Measurements from ENCODE around the gene ANO7. TPM values are rescaled to one million over a fixed set of nuclear protein-coding genes. Genes with fewer than 3 reads are reported as not detected.

Gene ANO7
- total RNA-seq, 1 experiment from 2014 or later: 5.2 TPM

DNA sequence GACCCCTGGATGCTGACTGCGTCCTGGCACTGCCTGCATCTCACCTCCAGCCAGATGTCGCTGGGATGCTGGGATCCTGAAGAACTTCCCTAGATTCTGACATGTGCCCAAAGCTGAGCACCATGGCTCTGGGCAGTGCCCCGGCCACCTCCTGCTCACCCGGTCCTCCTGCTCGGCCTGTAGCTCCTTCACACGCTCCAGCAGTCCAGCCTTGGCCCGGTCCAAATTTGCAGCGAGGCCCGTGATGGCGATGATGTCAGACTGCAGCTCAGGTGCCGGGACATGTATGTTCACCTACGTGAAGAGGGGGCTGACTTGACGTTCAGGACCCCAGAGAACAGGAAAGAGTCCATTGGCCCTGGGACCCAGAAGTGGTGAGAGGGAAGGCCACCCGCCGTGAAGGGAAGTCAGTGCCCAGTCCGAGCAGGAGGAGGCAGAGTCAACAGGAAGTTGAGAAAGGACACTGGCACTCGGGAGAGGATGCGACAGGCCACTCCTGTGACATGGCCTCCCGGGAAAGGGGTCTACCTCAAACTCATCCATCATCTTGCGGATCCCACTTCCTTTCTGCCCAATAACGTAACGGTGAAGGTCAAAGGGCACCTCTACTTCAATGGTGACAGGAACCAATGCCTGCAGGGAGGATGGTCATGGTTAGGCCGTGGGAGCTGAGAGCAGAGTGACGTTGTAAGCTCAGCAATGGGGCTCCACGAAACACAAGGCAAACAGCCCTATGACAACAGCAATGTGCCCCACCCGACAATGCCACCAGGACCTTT is 46.7 kb downstream of the ANO7 start:
- Mint-ChIP-seq H3K27ac (peak overlapping the region in 1 of 3 experiments; percentile 53; a peak in 2 of 7 replicates), H3K4me1 (no peaks in the 10 kb centered on the region), H3K4me3 (no peak overlapping the region), H3K36me3 (ENCODE audit: insufficient read depth in 1 of 3, low read depth in 3 of 3) (peaks cover 65 to 98% (median 97%) of the 10 kb centered on the region in 3 experiments), H3K27me3 (ENCODE audit: low read depth) (no peaks in the 10 kb centered on the region), H3K9me3 (no peaks in the 10 kb centered on the region)
- H4K5ac ChIP-seq (ENCODE audit: insufficient read length, low read depth, low read length): no peak overlapping the region
- H2AK5ac ChIP-seq (ENCODE audit: insufficient read length, low read length): no peak overlapping the region
- H2BK12ac ChIP-seq (ENCODE audit: insufficient read length, low read depth, low read length): no peak overlapping the region
- no peak overlapping the region for H2AFZ ChIP-seq (ENCODE audit: low read length)
- no CpG with 5 or more reads among the region's 26 CpGs for WGBS (ENCODE audit: extremely low coverage, insufficient read length, low lambda C conversion rate)
- H4K91ac ChIP-seq (ENCODE audit: insufficient read length, low read depth, low read length): no peak overlapping the region
- no peaks in the 10 kb centered on the region for H3K9me3 ChIP-seq (ENCODE audit: control insufficient read depth, low read depth, low read length)
- H3K27ac ChIP-seq (ENCODE audit: insufficient read length, low read depth, low read length): no peak overlapping the region
- H2BK120ac ChIP-seq (ENCODE audit: low read depth, low read length, poor library complexity, severe bottlenecking): no peak overlapping the region
- H2BK20ac ChIP-seq (ENCODE audit: low read depth, low read length, poor library complexity, severe bottlenecking): no peak overlapping the region
- H3K23me2 ChIP-seq (ENCODE audit: insufficient read length, low read depth, low read length, poor library complexity, severe bottlenecking): no peaks in the 10 kb centered on the region
- no peak overlapping the region for H3K9ac ChIP-seq (ENCODE audit: extremely low read depth, insufficient read length, low read length)
- no peak overlapping the region for H2BK5ac ChIP-seq (ENCODE audit: insufficient read length, low read length)
- H2BK15ac ChIP-seq (ENCODE audit: low read depth, low read length): no peak overlapping the region
- H3T11ph ChIP-seq (ENCODE audit: low read length): no peak overlapping the region
- no peaks in the 10 kb centered on the region for H3K79me2 ChIP-seq (ENCODE audit: insufficient read depth, low read length)
- H3K18ac ChIP-seq (ENCODE audit: insufficient read length, low read depth, low read length): no peak overlapping the region
- no peak overlapping the region for H3K14ac ChIP-seq (ENCODE audit: insufficient read depth, low read length)
- H3K79me1 ChIP-seq (ENCODE audit: insufficient read depth, low read depth, low read length, poor library complexity, severe bottlenecking): no peaks in the 10 kb centered on the region
- TF ChIP-seq, protein P1, sequence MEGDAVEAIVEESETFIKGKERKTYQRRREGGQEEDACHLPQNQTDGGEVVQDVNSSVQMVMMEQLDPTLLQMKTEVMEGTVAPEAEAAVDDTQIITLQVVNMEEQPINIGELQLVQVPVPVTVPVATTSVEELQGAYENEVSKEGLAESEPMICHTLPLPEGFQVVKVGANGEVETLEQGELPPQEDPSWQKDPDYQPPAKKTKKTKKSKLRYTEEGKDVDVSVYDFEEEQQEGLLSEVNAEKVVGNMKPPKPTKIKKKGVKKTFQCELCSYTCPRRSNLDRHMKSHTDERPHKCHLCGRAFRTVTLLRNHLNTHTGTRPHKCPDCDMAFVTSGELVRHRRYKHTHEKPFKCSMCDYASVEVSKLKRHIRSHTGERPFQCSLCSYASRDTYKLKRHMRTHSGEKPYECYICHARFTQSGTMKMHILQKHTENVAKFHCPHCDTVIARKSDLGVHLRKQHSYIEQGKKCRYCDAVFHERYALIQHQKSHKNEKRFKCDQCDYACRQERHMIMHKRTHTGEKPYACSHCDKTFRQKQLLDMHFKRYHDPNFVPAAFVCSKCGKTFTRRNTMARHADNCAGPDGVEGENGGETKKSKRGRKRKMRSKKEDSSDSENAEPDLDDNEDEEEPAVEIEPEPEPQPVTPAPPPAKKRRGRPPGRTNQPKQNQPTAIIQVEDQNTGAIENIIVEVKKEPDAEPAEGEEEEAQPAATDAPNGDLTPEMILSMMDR (conservative IDR thresholded peaks at IDR 0.05): no peak
- H3K23ac ChIP-seq (ENCODE audit: insufficient read length, low read depth, low read length): no peak overlapping the region
- no peaks in the 10 kb centered on the region for H4K20me1 ChIP-seq (ENCODE audit: control insufficient read depth, insufficient read depth, insufficient read length)
- no peak overlapping the region for H3K4me2 ChIP-seq (ENCODE audit: insufficient read depth, insufficient read length, low read length)
- no peaks in the 10 kb centered on the region for H3K4me1 ChIP-seq (ENCODE audit: insufficient read depth, low read length)
- no peak for DNase-seq
- H4K8ac ChIP-seq (replicated peaks; ENCODE audit: insufficient read length, low read depth, low read length): no peak overlapping the region
- no peak overlapping the region for H3K4ac ChIP-seq (ENCODE audit: low read depth, low read length)
- no peak overlapping the region for H3K56ac ChIP-seq (ENCODE audit: insufficient read length, low read depth, low read length)
- no peaks in the 10 kb centered on the region for H3K27me3 ChIP-seq (ENCODE audit: insufficient read depth, low read length)
